WI38 (cell line): ENCODE measurements around the gene GSG1L.

Experiments
- H3K4me3 ChIP-seq: 2 replicates; pipeline ENCODE4 v1.5.1; 2011; ENCODE audit warnings: low read depth, mild to moderate bottlenecking, control low read depth, low read length
- TF ChIP-seq, protein P1 (sequence below): IDR thresholded peaks from 2 replicates; pipeline ENCODE4 v1.5.1; 2012; ENCODE audit warnings: low read depth, mild to moderate bottlenecking, control low read depth, low read length

The GSG1L gene

DNA sequence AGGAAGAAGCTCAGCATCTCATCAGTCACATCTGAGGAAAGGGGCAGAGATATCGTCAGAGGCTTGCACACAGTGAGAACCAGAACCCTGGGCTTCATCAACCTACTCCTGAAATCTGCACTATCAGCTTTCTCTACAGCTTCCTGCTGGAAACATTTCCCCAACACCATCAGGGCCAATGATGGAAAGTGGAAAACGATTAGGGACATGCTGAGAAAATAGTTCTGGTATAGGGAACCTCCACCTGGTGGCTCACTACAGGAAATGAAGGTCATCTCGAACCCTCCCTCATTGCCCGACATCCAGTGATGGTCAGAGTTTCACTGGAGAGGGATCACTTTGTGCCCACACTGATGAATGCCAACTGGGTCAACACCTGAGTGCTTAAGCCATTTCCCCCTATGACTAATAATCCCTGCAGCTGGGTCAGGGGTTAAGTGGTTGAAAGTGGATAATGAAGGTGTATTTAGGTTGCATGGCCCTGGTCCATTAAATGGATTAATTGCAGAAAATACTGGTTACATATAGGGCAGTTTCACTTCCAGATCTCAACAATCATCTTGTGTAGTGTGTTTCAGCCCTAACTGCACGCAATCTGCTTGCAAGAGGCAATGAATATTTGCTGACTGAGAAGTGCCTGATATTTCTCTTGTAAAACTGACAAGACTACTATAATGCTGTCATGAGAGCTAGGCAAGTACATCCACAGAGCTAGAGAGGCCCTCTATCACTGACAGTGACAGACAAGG, 43.1 kb upstream of the GSG1L start:
- TF ChIP-seq, protein P1, sequence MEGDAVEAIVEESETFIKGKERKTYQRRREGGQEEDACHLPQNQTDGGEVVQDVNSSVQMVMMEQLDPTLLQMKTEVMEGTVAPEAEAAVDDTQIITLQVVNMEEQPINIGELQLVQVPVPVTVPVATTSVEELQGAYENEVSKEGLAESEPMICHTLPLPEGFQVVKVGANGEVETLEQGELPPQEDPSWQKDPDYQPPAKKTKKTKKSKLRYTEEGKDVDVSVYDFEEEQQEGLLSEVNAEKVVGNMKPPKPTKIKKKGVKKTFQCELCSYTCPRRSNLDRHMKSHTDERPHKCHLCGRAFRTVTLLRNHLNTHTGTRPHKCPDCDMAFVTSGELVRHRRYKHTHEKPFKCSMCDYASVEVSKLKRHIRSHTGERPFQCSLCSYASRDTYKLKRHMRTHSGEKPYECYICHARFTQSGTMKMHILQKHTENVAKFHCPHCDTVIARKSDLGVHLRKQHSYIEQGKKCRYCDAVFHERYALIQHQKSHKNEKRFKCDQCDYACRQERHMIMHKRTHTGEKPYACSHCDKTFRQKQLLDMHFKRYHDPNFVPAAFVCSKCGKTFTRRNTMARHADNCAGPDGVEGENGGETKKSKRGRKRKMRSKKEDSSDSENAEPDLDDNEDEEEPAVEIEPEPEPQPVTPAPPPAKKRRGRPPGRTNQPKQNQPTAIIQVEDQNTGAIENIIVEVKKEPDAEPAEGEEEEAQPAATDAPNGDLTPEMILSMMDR, result no peak
- no peak overlapping the region for H3K4me3 ChIP-seq

GRCh38 chr16:28105954-28106353, 42.4 kb upstream of the GSG1L start:
- TF ChIP-seq, protein P1, result no peak
- H3K4me3 ChIP-seq, result no peak overlapping the region

DNA sequence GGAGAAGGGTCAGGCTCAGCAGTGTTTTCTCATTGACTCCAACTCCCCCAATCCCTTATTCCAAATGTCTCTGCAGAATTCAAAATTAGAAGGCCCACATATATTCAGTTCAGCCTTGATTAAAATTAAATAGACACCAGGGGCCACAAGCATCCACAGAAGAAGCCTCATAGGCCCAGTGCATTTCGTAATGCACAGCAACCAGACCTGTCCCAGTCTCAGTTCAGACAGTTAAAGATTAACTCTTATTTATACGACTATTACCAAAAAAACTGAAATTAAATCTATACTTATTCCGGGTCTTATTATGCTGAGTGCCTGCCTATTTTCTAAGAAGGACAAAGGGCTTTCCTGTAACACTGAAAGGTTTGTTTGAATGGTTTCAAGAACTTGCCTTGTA, 41.8 kb upstream of the GSG1L start:
- TF ChIP-seq, protein P1, result no peak
- H3K4me3 ChIP-seq, result no peak overlapping the region

DNA sequence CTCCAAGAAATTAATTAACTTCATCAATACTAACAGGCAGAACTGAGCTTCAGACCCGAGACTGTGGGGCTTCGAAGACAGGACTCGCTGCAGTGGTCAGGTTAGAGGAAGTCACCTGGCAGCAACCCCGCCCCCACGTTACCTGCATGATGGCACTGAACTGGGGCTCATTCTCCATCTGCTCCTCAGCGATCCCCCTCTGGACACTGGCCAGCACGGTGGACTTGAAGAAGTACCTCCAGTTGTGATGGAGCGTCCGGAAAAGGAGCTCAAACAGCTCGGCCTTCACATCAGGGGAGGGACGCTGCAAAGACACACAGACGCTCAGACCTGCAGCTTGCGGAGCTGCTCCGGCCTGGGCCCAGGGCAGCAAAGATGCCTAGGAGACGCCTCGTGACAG, 40.9 kb upstream of the GSG1L start:
- TF ChIP-seq, protein P1, result no peak
- no peak overlapping the region for H3K4me3 ChIP-seq

DNA sequence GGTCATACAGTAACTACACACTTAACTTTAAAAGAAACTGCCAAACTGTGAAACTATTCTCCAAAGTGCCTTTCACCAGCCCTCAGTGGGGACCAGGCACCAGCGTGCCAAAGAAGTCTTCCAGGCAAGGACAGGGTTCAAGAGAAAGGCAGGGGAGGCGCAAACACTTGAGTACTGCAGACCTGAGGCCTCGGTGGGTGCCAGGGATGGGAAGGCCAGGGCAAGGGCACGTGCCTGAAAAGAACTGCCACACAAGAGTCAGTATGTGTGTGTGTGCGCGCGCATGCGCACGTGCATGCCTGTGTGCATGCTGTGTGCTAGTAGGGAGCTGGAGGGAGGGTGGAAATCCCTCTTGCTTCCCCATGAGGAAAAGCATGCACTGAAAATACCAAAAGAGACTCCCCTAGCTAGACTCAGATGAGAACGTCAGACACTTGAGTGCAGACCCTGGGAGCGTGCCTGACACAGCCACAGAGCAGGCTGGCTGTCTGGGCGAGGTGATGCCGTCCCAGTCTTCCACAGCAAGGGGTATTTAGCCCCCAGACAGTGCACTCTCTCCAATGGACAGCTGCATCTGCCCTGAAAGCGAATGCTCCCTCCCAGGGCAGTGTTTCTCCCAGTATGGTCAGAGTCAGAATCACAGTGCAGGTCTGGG, 40.1 kb upstream of the GSG1L start:
- TF ChIP-seq, protein P1, result no peak
- H3K4me3 ChIP-seq, result no peak overlapping the region

DNA sequence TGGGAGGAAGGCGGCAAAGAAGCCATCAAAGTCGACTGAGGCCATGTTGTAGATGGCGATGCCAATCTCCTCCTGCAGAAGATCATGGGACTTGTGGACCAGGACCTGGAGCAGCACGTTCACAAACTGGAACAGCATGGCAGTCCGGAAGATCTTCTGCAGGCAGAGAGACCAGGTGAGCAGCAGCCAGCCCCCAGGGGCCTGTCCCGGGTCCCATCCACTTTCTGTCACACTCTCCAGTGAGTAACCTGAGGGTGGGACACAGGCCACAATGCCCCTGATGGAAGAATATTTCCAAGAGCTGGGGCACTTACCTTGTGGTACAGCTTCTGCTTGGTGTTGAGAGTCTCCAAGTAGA, 38.0 kb upstream of the GSG1L start:
- no peak overlapping the region for H3K4me3 ChIP-seq
- TF ChIP-seq, protein P1, result no peak

DNA sequence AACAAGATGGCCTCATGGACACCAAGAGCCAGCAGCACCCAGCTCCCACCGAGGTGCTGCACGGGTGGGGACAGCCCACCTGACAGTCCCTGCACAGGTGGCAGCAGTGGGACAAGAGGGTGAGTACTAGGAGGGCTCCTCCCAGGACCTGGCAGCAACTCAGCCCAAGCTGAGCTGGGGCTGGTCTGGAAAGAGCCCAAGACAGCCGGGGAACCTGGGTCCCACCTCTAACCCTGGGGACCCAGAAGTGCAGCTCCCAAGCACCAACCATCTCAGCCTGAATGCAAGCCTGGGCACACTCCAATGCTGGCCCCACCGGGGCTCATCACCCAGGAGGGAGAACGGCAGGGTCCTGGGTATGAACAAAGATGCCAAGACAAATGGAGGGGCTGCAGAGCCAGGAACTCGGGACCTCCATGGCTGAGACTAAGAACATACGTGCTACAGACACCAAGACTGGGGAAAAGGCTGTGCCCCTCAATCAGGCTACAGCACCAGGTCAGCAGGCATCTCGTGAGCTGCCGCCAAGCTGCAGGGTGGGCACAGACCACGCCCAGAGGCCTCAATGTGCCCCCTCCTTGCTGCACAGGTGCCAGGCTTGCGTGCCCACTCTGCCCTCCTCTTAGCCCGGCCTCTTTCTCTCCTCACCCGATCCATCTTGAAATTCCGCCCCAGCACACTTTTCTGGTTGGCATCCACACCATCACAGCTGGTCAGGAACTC, 37.5 kb upstream of the GSG1L start:
- TF ChIP-seq, protein P1, result no peak
- H3K4me3 ChIP-seq, result no peak overlapping the region
